H1 (cell line): ENCODE results near the gene CBX4. TPM values are rescaled to one million over a fixed set of nuclear protein-coding genes. Genes with fewer than 3 reads are reported as not detected.

Experiments
- CTCF ChIA-PET: fragments of 300-600 bp; sonication (Branson Sonifier 250); formaldehyde crosslinking; loops from one replicate; lab custom pipeline; 2021; ENCODE audit not compliant: partially characterized antibody; lab: Charles Lee
- POLR2A ChIA-PET: fragments of 300-600 bp; sonication (Branson Sonifier 250); formaldehyde crosslinking; loops from one replicate; lab custom pipeline; 2021; ENCODE audit warnings: inconsistent platforms; ENCODE audit not compliant: partially characterized antibody; lab: Charles Lee
- DNase-seq, 2 experiments: peaks; one replicate each; pipeline versions ENCODE4 v3.0.0 to v3.0.0-alpha.2; 2010 to 2022; ENCODE audit warnings: low spot score in 2 of 2, low read depth in 1 of 2, mixed read lengths in 1 of 2
- FAIRE-seq: peaks from 2 replicates; lab custom pipeline; 2011; peaks lifted over from hg19 to GRCh38; lab: Jason Lieb, UNC
- H2AFZ ChIP-seq: 2 replicates; pipeline ENCODE4 v1.8.1; 2012; ENCODE audit warnings: low read length, inconsistent platforms
- H2AK5ac ChIP-seq: 2 replicates; pipeline ENCODE4 v1.6.1; 2013; ENCODE audit warnings: low read depth, low read length
- H2BK120ac ChIP-seq: replicated peaks from 2 replicates; pipeline ENCODE3; 2013; ENCODE audit warnings: low read depth, low read length, inconsistent platforms
- H2BK12ac ChIP-seq: 2 replicates; pipeline ENCODE4 v1.6.1; 2013; ENCODE audit warnings: low read depth, low read length
- H2BK15ac ChIP-seq: 2 replicates; pipeline ENCODE4 v1.6.1; 2013; ENCODE audit warnings: low read length
- H2BK20ac ChIP-seq: 2 replicates; pipeline ENCODE4 v1.6.1; 2013; ENCODE audit warnings: low read length
- H2BK5ac ChIP-seq: 2 replicates; pipeline ENCODE4 v1.6.1; 2013; ENCODE audit warnings: low read depth, low read length
- H3K14ac ChIP-seq: 2 replicates; pipeline ENCODE4 v1.6.1; 2013; ENCODE audit warnings: inconsistent platforms; ENCODE audit not compliant: insufficient read length
- H3K18ac ChIP-seq: 2 replicates; pipeline ENCODE4 v1.6.1; 2013; ENCODE audit warnings: low read length; ENCODE audit errors: extremely low read depth
- H3K23ac ChIP-seq: 2 replicates; pipeline ENCODE4 v1.6.1; 2013; ENCODE audit warnings: inconsistent platforms; ENCODE audit not compliant: insufficient read length
- H3K23me2 ChIP-seq: 2 replicates; pipeline ENCODE4 v1.6.1; 2013; ENCODE audit warnings: low read depth, low read length
- H3K27ac ChIP-seq: 2 replicates; pipeline ENCODE4 v1.6.1; 2011; ENCODE audit warnings: low read depth, low read length, inconsistent platforms
- H3K27me3 ChIP-seq, 4 experiments: replicated peaks in 1 of 4; 1 replicate in 1 of 4; 2 replicates in 3 of 4; pipeline versions ENCODE4 v1.6.1 to v1.8.1; 2011 to 2013; ENCODE audit warnings: low read length in 3 of 4, mild to moderate bottlenecking in 3 of 4, inconsistent platforms in 2 of 4, mixed read lengths in 2 of 4, moderate library complexity in 1 of 4; ENCODE audit not compliant: control insufficient read depth in 3 of 4, insufficient read depth in 3 of 4; ENCODE audit errors: extremely low read depth in 1 of 4
- H3K36me3 ChIP-seq, 4 experiments: 2 replicates each; pipeline versions ENCODE4 v1.6.1 to v1.8.1; 2011 to 2013; ENCODE audit warnings: mild to moderate bottlenecking in 4 of 4, low read length in 3 of 4, moderate library complexity in 2 of 4, control low read depth in 1 of 4, inconsistent platforms in 1 of 4; ENCODE audit not compliant: insufficient read depth in 4 of 4, control insufficient read depth in 2 of 4
- H3K4ac ChIP-seq: replicated peaks from 2 replicates; pipeline ENCODE3; 2013; ENCODE audit warnings: low read length, low read depth, mixed read lengths, inconsistent platforms; ENCODE audit not compliant: insufficient read length
- H3K4me1 ChIP-seq, 4 experiments: replicated peaks in 1 of 4; 1 replicate in 1 of 4; 2 replicates in 3 of 4; pipeline versions ENCODE4 v1.6.1 to v1.8.1; 2011 to 2013; ENCODE audit warnings: low read length in 3 of 4, inconsistent platforms in 2 of 4, mixed read lengths in 1 of 4; ENCODE audit not compliant: insufficient read depth in 4 of 4, control insufficient read depth in 3 of 4
- H3K4me2 ChIP-seq, 2 experiments: 2 replicates each; pipeline versions ENCODE4 v1.6.1 to v1.8.1; 2011 to 2013; ENCODE audit warnings: low read depth in 2 of 2, low read length in 2 of 2, control low read depth in 1 of 2, inconsistent platforms in 1 of 2, mild to moderate bottlenecking in 1 of 2; ENCODE audit not compliant: insufficient read depth in 1 of 2
- H3K4me3 ChIP-seq, 4 experiments: fragments of 200-600, 300-600 bp in 1 of 4; sonication (generic), shearing (Covaris generic), sonication (Bioruptor Twin) in 1 of 4; 2 replicates each; pipeline versions ENCODE4 v1.5.1 to v1.8.1; 2011 to 2016; ENCODE audit warnings: low read length in 4 of 4, low read depth in 3 of 4, control low read depth in 2 of 4, inconsistent platforms in 2 of 4, mild to moderate bottlenecking in 2 of 4, mixed read lengths in 1 of 4, moderate library complexity in 1 of 4; ENCODE audit not compliant: insufficient read depth in 2 of 4; ENCODE audit errors: extremely low read depth in 1 of 4
- H3K56ac ChIP-seq: replicated peaks from 2 replicates; pipeline ENCODE3; 2013; ENCODE audit warnings: low read depth, mild to moderate bottlenecking, mixed read lengths, low read length, inconsistent platforms; ENCODE audit not compliant: insufficient read length
- H3K79me1 ChIP-seq: 2 replicates; pipeline ENCODE4 v1.6.1; 2013; ENCODE audit warnings: low read depth, low read length, control low read depth
- H3K79me2 ChIP-seq, 2 experiments: 2 replicates each; pipeline versions ENCODE4 v1.6.1 to v1.8.1; 2012 to 2013; ENCODE audit warnings: low read length in 2 of 2, mild to moderate bottlenecking in 2 of 2, inconsistent platforms in 1 of 2; ENCODE audit not compliant: insufficient read depth in 2 of 2, control insufficient read depth in 1 of 2
- H3K9ac ChIP-seq, 4 experiments: replicated peaks in 1 of 4; 1 replicate in 1 of 4; 2 replicates in 3 of 4; pipeline versions ENCODE4 v1.6.1 to v1.8.1; 2011 to 2013; ENCODE audit warnings: low read depth in 3 of 4, low read length in 3 of 4, control low read depth in 2 of 4, mild to moderate bottlenecking in 2 of 4, moderate library complexity in 2 of 4, inconsistent platforms in 1 of 4; ENCODE audit errors: extremely low read depth in 1 of 4
- H3K9me3 ChIP-seq, 2 experiments: 2 replicates each; pipeline versions ENCODE4 v1.6.1 to v1.8.1; 2012 to 2013; ENCODE audit warnings: mild to moderate bottlenecking in 2 of 2, moderate library complexity in 2 of 2, control low read depth in 1 of 2, inconsistent platforms in 1 of 2, low read depth in 1 of 2, low read length in 1 of 2, mixed read lengths in 1 of 2; ENCODE audit not compliant: insufficient read depth in 2 of 2
- H4K20me1 ChIP-seq, 2 experiments: replicated peaks in 1 of 2; 2 replicates each; pipeline versions ENCODE3 to v1.8.1; 2011 to 2013; ENCODE audit warnings: inconsistent platforms in 2 of 2, low read length in 2 of 2, mild to moderate bottlenecking in 1 of 2; ENCODE audit not compliant: insufficient read depth in 2 of 2, control insufficient read depth in 1 of 2
- H4K5ac ChIP-seq: 2 replicates; pipeline ENCODE4 v1.6.1; 2013; ENCODE audit warnings: low read length, low read depth, mixed read lengths, inconsistent platforms; ENCODE audit not compliant: insufficient read length
- H4K8ac ChIP-seq: 2 replicates; pipeline ENCODE4 v1.8.0; 2013; ENCODE audit warnings: mild to moderate bottlenecking, moderate library complexity, low read length, inconsistent platforms; ENCODE audit not compliant: insufficient read depth; ENCODE audit errors: extremely low read depth
- H4K91ac ChIP-seq: replicated peaks from 2 replicates; pipeline ENCODE3; 2013; ENCODE audit warnings: low read length, mixed read lengths, inconsistent platforms; ENCODE audit not compliant: insufficient read length
- BRCA1 ChIP-seq: IDR thresholded peaks from 2 replicates; pipeline ENCODE4 v1.6.1; 2012; ENCODE audit warnings: low read depth, low read length, improper control_type of control experiment
- CTBP2 ChIP-seq: IDR thresholded peaks from 2 replicates; pipeline ENCODE4 v1.7.0; 2011; ENCODE audit warnings: borderline replicate concordance, mild to moderate bottlenecking, moderate library complexity, mixed read lengths, low read length; ENCODE audit not compliant: insufficient read depth, insufficient read length
- NANOG ChIP-seq: IDR thresholded peaks from 2 replicates; pipeline ENCODE4 v1.6.1; 2011; ENCODE audit warnings: low read length, low read depth, mild to moderate bottlenecking, inconsistent platforms; ENCODE audit not compliant: insufficient read depth, poor library complexity, severe bottlenecking
- POLR2AphosphoS5 ChIP-seq: IDR thresholded peaks from 2 replicates; pipeline ENCODE4 v1.6.1; 2011; ENCODE audit warnings: low read depth, low read length
- POU5F1 ChIP-seq: IDR thresholded peaks from 2 replicates; pipeline ENCODE4 v1.6.1; 2011; ENCODE audit warnings: low read depth, mild to moderate bottlenecking, low read length, moderate library complexity
- SP4 ChIP-seq: IDR thresholded peaks from 2 replicates; pipeline ENCODE4 v1.6.1; 2012; ENCODE audit warnings: low read length, inconsistent platforms
- TCF12 ChIP-seq: IDR thresholded peaks from 2 replicates; pipeline ENCODE4 v1.6.1; 2011; ENCODE audit warnings: low read depth, mild to moderate bottlenecking, low read length
- WGBS, 2 experiments: shearing (Covaris generic) in 1 of 2; methylation state at CpG; one replicate each; pipeline versions ENCODE4 v1.1.6 to v1.1.7; 2013 to 2015; ENCODE audit warnings: low lambda C conversion rate in 2 of 2, mixed read lengths in 2 of 2, inconsistent platforms in 1 of 2, low coverage in 1 of 2, missing lambda C conversion rate in 1 of 2; ENCODE audit not compliant: insufficient replicate concordance in 2 of 2, insufficient coverage in 1 of 2, insufficient read length in 1 of 2; ENCODE audit errors: extremely low coverage in 1 of 2, missing lambda C conversion rate in 1 of 2; 5-methylcytosine and 5-hydroxymethylcytosine counted together
- polyA plus RNA-seq, 7 experiments: library from polyadenylated mRNA; depleted of rRNA in 3 of 7; stranded (reverse) in 5 of 7; unstranded in 2 of 7; fragments of >200 nt in 5 of 7; fragments of 200-250 nt in 2 of 7; gene quantifications; 1 replicate in 5 of 7; 2 replicates in 1 of 7; 4 replicates in 1 of 7; pipeline versions ENCODE4 v1.2.1 to v1.2.3, GENCODE V29; 2011 to 2013; ENCODE audit warnings: missing spikeins in 2 of 7, mixed read lengths in 2 of 7
- total RNA-seq: library from RNA; stranded (reverse); fragmentation: NEBNext Ultra II Directional; extraction: Animal tissue kit (Norgen Biotek cat#: 25700); gene quantifications from 2 replicates; pipeline ENCODE4 v1.2.1, GENCODE V29; 2021

CBX4 gene
- total and polyA plus RNA-seq, 2 of the 8 experiments (the other 6 are each of a cell fraction or from before 2014, with no cell fraction given) = 1.8 to 4.0 TPM

DNA sequence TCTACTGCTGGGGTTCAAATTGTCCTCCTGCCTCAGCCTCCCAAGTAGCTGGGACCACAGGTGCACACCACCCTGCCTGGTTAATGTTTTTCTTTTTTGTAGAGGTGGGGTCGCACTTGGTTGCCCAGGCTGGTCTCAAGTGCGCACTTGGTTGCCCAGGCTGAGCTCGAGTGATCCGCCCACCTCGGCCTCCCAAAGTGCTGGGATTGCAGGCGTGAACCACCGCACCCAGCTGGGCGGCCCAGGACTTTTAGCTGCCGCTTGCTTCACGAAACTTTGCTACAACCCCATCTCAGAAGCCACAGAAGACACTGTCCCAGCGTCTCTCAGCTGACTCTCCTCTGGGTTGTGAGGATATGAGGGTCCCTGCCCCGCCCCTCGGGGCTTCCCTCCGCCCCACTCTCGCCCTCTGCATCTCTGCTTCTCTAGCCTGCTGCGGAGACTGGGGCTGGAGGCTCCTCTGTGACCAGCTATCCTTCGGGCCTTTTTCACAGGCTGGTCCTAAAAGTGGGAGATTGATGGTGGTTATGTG lies 48.8 kb upstream of the CBX4 start:
- TF ChIP-seq CTBP2 (no peak), SP4 (no peak), TCF12 (no peak), NANOG (no peak), POU5F1 (no peak), POLR2AphosphoS5 (no peak), BRCA1 (no peak)
- H3K27me3 ChIP-seq = peaks cover 0 to 3% (median 0%) of the 10 kb centered on the region in 4 experiments; a peak in 1 of 7 replicates
- H3K14ac ChIP-seq = no peak overlapping the region
- no peaks in the 10 kb centered on the region for H3K79me1 ChIP-seq
- no peak overlapping the region for H2BK12ac ChIP-seq
- H3K9ac ChIP-seq = no peak overlapping the region
- no peaks in the 10 kb centered on the region for H3K4me1 ChIP-seq
- H3K36me3 ChIP-seq = no peaks in the 10 kb centered on the region
- no peaks in the 10 kb centered on the region for H3K9me3 ChIP-seq
- 92% methylated on average over 17 of the region's 17 CpGs; no CpG with 5 or more reads in 1 of the 2 experiments for WGBS, 2 experiments
- H2BK120ac ChIP-seq = no peak overlapping the region
- H3K4me3 ChIP-seq = no peak overlapping the region
- no peak overlapping the region for H2AK5ac ChIP-seq
- H3K18ac ChIP-seq = no peak overlapping the region
- no peak overlapping the region for H2AFZ ChIP-seq
- no peak overlapping the region for H3K56ac ChIP-seq
- H3K4ac ChIP-seq = no peak overlapping the region
- ChIA-PET POLR2A (interaction anchor here (0.6 to 1.0 kb wide), 2 partner anchors 49 to 85 kb away, joined by 3 read pairs; partner anchors contain the start of gene CBX4), CTCF (interaction anchor here (0.7 to 6.7 kb wide), 13 partner anchors 8 to 142 kb away, joined by 3 to 64 read pairs (median 5); no protein-coding TSS in a partner anchor)
- no peak overlapping the region for H3K23ac ChIP-seq
- no peak overlapping the region for H3K27ac ChIP-seq
- no peak overlapping the region for H3K4me2 ChIP-seq
- H4K91ac ChIP-seq = no peak overlapping the region
- H4K5ac ChIP-seq = no peak overlapping the region
- H3K23me2 ChIP-seq = 0 out of 2 replicates have a peak, but pooled peaks cover 1% of the 10 kb centered on the region
- peaks cover 0 to 1% of the 10 kb centered on the region in 2 experiments for H4K20me1 ChIP-seq
- H2BK5ac ChIP-seq = no peak overlapping the region
- FAIRE-seq (no peak), DNase-seq (no peak)
- H2BK15ac ChIP-seq = no peak overlapping the region
- 0 out of 2 replicates have a peak overlapping the region, but pooled peaks have one; percentile 21 for H4K8ac ChIP-seq
- no peaks in the 10 kb centered on the region for H3K79me2 ChIP-seq
- H2BK20ac ChIP-seq = no peak overlapping the region
